GM23338 (cell line): ENCODE data around the gene SNAP47. TPM values are rescaled to one million over a fixed set of nuclear protein-coding genes. Genes with fewer than 3 reads are reported as not detected.

ENCODE experiments used
- ATAC-seq: fragments of 200-7000 bp; cut with Tn5 transposase; 3 replicates; pipeline ENCODE4 v1.9.1; 2020
- DNase-seq: peaks from one replicate; pipeline ENCODE4 v3.0.0-alpha.2; 2015; ENCODE audit warnings: low spot score
- H2AFZ ChIP-seq: fragments of 200-600 bp; sonication (generic); 2 replicates; pipeline ENCODE4 v1.8.0; 2016; ENCODE audit warnings: antibody characterized with exemption, mild to moderate bottlenecking, moderate library complexity
- H3F3A ChIP-seq: fragments of 200-600 bp; sonication (generic); replicated peaks from 2 replicates; pipeline ENCODE4 v1.8.0; 2017; ENCODE audit warnings: antibody characterized with exemption, mixed run types, low read depth
- H3K27ac ChIP-seq: fragments of 200-600 bp; sonication (generic); 2 replicates; pipeline ENCODE4 v1.6.1; 2016; ENCODE audit warnings: low read depth
- H3K27me3 ChIP-seq: fragments of 200-600 bp; sonication (generic); 2 replicates; pipeline ENCODE4 v1.8.0; 2016; ENCODE audit warnings: mild to moderate bottlenecking, mixed run types, moderate library complexity; ENCODE audit not compliant: insufficient read depth
- H3K36me3 ChIP-seq: fragments of 200-600 bp; sonication (generic); 2 replicates; pipeline ENCODE4 v1.8.0; 2016; ENCODE audit warnings: mild to moderate bottlenecking; ENCODE audit not compliant: insufficient read depth
- H3K4me1 ChIP-seq: fragments of 200-600 bp; sonication (generic); 2 replicates; pipeline ENCODE4 v1.8.0; 2016; ENCODE audit warnings: mild to moderate bottlenecking, moderate library complexity; ENCODE audit not compliant: insufficient read depth
- H3K4me2 ChIP-seq: fragments of 200-600 bp; sonication (generic); 2 replicates; pipeline ENCODE4 v1.7.1; 2017; ENCODE audit warnings: mixed run types
- H3K4me3 ChIP-seq: fragments of 200-600 bp; sonication (generic); 2 replicates; pipeline ENCODE4 v1.6.1; 2016; ENCODE audit warnings: mixed run types
- H3K79me2 ChIP-seq: fragments of 200-600 bp; sonication (generic); replicated peaks from 2 replicates; pipeline ENCODE4 v1.8.0; 2017; ENCODE audit warnings: mild to moderate bottlenecking; ENCODE audit not compliant: insufficient read depth
- H3K9me2 ChIP-seq: fragments of 200-600 bp; sonication (generic); 2 replicates; pipeline ENCODE4 v1.8.0; 2017; ENCODE audit not compliant: insufficient read depth
- H4K20me1 ChIP-seq: fragments of 200-600 bp; sonication (generic); replicated peaks from 2 replicates; pipeline ENCODE4 v1.8.0; 2017; ENCODE audit warnings: mild to moderate bottlenecking; ENCODE audit not compliant: insufficient read depth
- H3K27ac Mint-ChIP-seq: 2 replicates; pipeline ENCODE4 v1.8.0; 2020; ENCODE audit warnings: inconsistent platforms, mild to moderate bottlenecking, moderate library complexity, mixed read lengths
- H3K27me3 Mint-ChIP-seq: 3 replicates; pipeline ENCODE4 v1.8.0; 2022; ENCODE audit warnings: low read depth, mild to moderate bottlenecking, moderate library complexity, mixed read lengths, inconsistent platforms; ENCODE audit not compliant: insufficient read depth, poor library complexity
- H3K36me3 Mint-ChIP-seq: 3 replicates; pipeline ENCODE4 v1.8.0; 2021; ENCODE audit warnings: low read depth, mild to moderate bottlenecking, inconsistent platforms, moderate library complexity, mixed read lengths
- H3K4me1 Mint-ChIP-seq: 3 replicates; pipeline ENCODE4 v1.8.0; 2020; ENCODE audit warnings: mild to moderate bottlenecking, inconsistent platforms, mixed read lengths
- H3K4me3 Mint-ChIP-seq: 3 replicates; pipeline ENCODE4 v1.8.0; 2021; ENCODE audit warnings: moderate library complexity, mild to moderate bottlenecking, inconsistent platforms, mixed read lengths
- H3K9me3 Mint-ChIP-seq: 3 replicates; pipeline ENCODE4 v1.8.0; 2020; ENCODE audit warnings: moderate library complexity, mild to moderate bottlenecking, inconsistent platforms, mixed read lengths
- EZH2 ChIP-seq: fragments of 200-600 bp; sonication (generic); IDR thresholded peaks from one replicate; pipeline ENCODE4 v1.8.0; 2017; ENCODE audit warnings: antibody characterized with exemption, mild to moderate bottlenecking, low read depth; ENCODE audit not compliant: unreplicated experiment
- EZH2phosphoT487 ChIP-seq: fragments of 200-600 bp; sonication (generic); IDR thresholded peaks from one replicate; pipeline ENCODE4 v1.8.1; 2018; ENCODE audit warnings: antibody characterized with exemption; ENCODE audit not compliant: unreplicated experiment
- JUNB ChIP-seq: IDR thresholded peaks from one replicate; pipeline ENCODE4 v1.6.1; 2016; ENCODE audit warnings: antibody characterized with exemption; ENCODE audit not compliant: unreplicated experiment
- NANOG ChIP-seq: IDR thresholded peaks from 2 replicates; pipeline ENCODE4 v1.6.1; 2016; ENCODE audit warnings: antibody characterized with exemption, borderline replicate concordance
- POLR2AphosphoS5 ChIP-seq: IDR thresholded peaks from 2 replicates; pipeline ENCODE4 v1.6.1; 2016; ENCODE audit warnings: antibody characterized with exemption, low read depth
- REST ChIP-seq: IDR thresholded peaks from one replicate; pipeline ENCODE4 v1.6.1; 2018; ENCODE audit warnings: antibody characterized with exemption; ENCODE audit not compliant: unreplicated experiment
- STAT1 ChIP-seq: IDR thresholded peaks from one replicate; pipeline ENCODE4 v1.6.1; 2016; ENCODE audit warnings: antibody characterized with exemption; ENCODE audit not compliant: unreplicated experiment
- ZNF114 ChIP-seq: fragments of 250-450 bp; sonication (Bioruptor Pico); IDR thresholded peaks from 2 replicates; pipeline ENCODE4 v1.5.0; 2020; ENCODE audit warnings: mild to moderate bottlenecking, moderate library complexity
- ZNF331 ChIP-seq: fragments of 250-450 bp; sonication (Bioruptor Pico); IDR thresholded peaks from 2 replicates; pipeline ENCODE4 v1.5.0; 2020; ENCODE audit warnings: low read depth, mild to moderate bottlenecking, moderate library complexity
- ZNF462 ChIP-seq: fragments of 250-450 bp; sonication (Bioruptor Pico); IDR thresholded peaks from 2 replicates; pipeline ENCODE4 v1.5.0; 2020; ENCODE audit warnings: mild to moderate bottlenecking, moderate library complexity
- polyA plus RNA-seq: library from polyadenylated mRNA; unstranded; fragments of >200 nt; fragmentation: Nextera tagmentation; extraction: Ambion mirVana; gene quantifications from 2 replicates; pipeline ENCODE4 v1.2.1, GENCODE V29; 2016
- total RNA-seq: library from RNA; depleted of rRNA; stranded (reverse); fragments of >200 nt; shearing (Covaris generic); gene quantifications from 2 replicates; pipeline ENCODE4 v1.2.3, GENCODE V29; 2014

The SNAP47 gene
- total and polyA plus RNA-seq, 2 experiments from 2014 or later: 19.5 to 51.8 TPM

DNA sequence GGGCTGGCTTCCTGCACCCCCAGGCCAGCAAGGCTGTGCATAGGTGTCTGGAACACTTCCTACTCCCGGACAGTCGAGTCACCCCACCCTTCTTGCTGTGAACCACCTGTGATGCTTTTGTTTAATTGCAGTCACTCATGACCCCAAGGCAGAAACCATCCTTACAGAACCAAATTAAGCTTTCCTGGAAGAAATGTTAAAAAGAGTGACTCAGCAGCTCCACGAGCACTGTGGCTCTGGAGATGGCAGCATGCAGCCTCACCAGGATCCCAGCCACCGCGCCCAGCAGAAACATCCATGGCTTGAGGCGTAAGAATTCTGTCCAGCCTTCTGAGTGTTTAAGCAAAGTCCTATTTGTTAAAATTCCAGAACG, 28.8 kb downstream of the SNAP47 start:
- Mint-ChIP-seq H3K27ac (peak overlapping the region; percentile 68), H3K4me3 (no peak overlapping the region)

GRCh38 chr1:227765261-227766014, 30.2 kb downstream of the SNAP47 start:
- H2AFZ ChIP-seq: no peak overlapping the region
- H3K9me2 ChIP-seq: no peaks in the 10 kb centered on the region
- Mint-ChIP-seq H3K27me3 (peaks cover 4% of the 10 kb centered on the region), H3K4me3 (no peak overlapping the region), H3K9me3 (no peaks in the 10 kb centered on the region), H3K4me1 (no peaks in the 10 kb centered on the region; the same call in 2 of the 3 replicates), H3K27ac (no peak overlapping the region), H3K36me3 (peaks cover 37% of the 10 kb centered on the region)
- no peaks in the 10 kb centered on the region for H3K36me3 ChIP-seq
- DNase-seq (no peak), ATAC-seq (no peak)
- H3K79me2 ChIP-seq: 0 out of 2 replicates have a peak, but pooled peaks cover 11% of the 10 kb centered on the region
- no peaks in the 10 kb centered on the region for H3F3A ChIP-seq
- no peak overlapping the region for H3K4me2 ChIP-seq
- no peaks in the 10 kb centered on the region for H3K4me1 ChIP-seq
- H3K4me3 ChIP-seq: no peak overlapping the region
- no peaks in the 10 kb centered on the region for H3K27me3 ChIP-seq
- peaks cover 4% of the 10 kb centered on the region for H4K20me1 ChIP-seq
- no peak overlapping the region for H3K27ac ChIP-seq
- TF ChIP-seq EZH2 (no peak), EZH2phosphoT487 (no peak), ZNF114 (CRISPR knock-in tag) (no peak), JUNB (no peak), POLR2AphosphoS5 (no peak), NANOG (no peak), ZNF462 (CRISPR knock-in tag) (no peak), REST (no peak), ZNF331 (no peak), STAT1 (no peak)

More for the DNA sequence above, 28.8 kb downstream of the SNAP47 start:
- Histone ChIP-seq H3K4me2 (no peak overlapping the region), H3K4me1 (no peaks in the 10 kb centered on the region), H3F3A (no peaks in the 10 kb centered on the region), H4K20me1 (peaks cover 4% of the 10 kb centered on the region), H3K4me3 (no peak overlapping the region), H3K79me2 (0 out of 2 replicates have a peak, but pooled peaks cover 11% of the 10 kb centered on the region), H3K27ac (no peak overlapping the region), H2AFZ (no peak overlapping the region), H3K27me3 (no peaks in the 10 kb centered on the region), H3K9me2 (no peaks in the 10 kb centered on the region), H3K36me3 (peaks cover 5% of the 10 kb centered on the region; the same call in 1 of the 2 replicates)
- DNase-seq (no peak), ATAC-seq (no peak)
- TF ChIP-seq POLR2AphosphoS5: no peak
- Mint-ChIP-seq H3K4me1 (no peaks in the 10 kb centered on the region; the same call in 2 of the 3 replicates), H3K9me3 (no peaks in the 10 kb centered on the region), H3K36me3 (peaks cover 47% of the 10 kb centered on the region), H3K27me3 (peaks cover 5% of the 10 kb centered on the region)
